MM.1S (cell line): ENCODE results near the gene ZNF516.

ENCODE experiments used
- DNase-seq: peaks from one replicate; pipeline ENCODE4 v3.0.0-alpha.2; 2015
- H2AFZ ChIP-seq: fragments of 300-600 bp; sonication (generic); 2 replicates; pipeline ENCODE4 v1.6.0; 2016; ENCODE audit warnings: antibody characterized with exemption, low read length
- H3F3A ChIP-seq: fragments of 300-600 bp; sonication (generic); 2 replicates; pipeline ENCODE4 v1.6.1; 2016; ENCODE audit warnings: mild to moderate bottlenecking, antibody characterized with exemption, low read length, moderate library complexity, mixed read lengths; ENCODE audit not compliant: insufficient read depth
- H3K27ac ChIP-seq: fragments of 300-600 bp; sonication (generic); 2 replicates; pipeline ENCODE4 v1.5.1; 2016; ENCODE audit warnings: mild to moderate bottlenecking, low read length
- H3K27me3 ChIP-seq: fragments of 300-600 bp; sonication (generic); replicated peaks from 2 replicates; pipeline ENCODE4 v1.6.0; 2016; ENCODE audit warnings: low read length; ENCODE audit not compliant: insufficient read depth
- H3K36me3 ChIP-seq: fragments of 300-600 bp; sonication (generic); replicated peaks from 2 replicates; pipeline ENCODE4 v1.6.1; 2016; ENCODE audit warnings: mild to moderate bottlenecking, low read length, mixed read lengths; ENCODE audit not compliant: insufficient read depth
- H3K4me1 ChIP-seq: fragments of 300-600 bp; sonication (generic); 2 replicates; pipeline ENCODE4 v1.6.1; 2016; ENCODE audit warnings: low read length, mixed read lengths
- H3K4me2 ChIP-seq: fragments of 300-600 bp; sonication (generic); 2 replicates; pipeline ENCODE4 v1.6.0; 2016; ENCODE audit warnings: low read depth, low read length
- H3K4me3 ChIP-seq: fragments of 300-600 bp; sonication (generic); 2 replicates; pipeline ENCODE4 v1.5.1; 2016; ENCODE audit warnings: low read length, mixed read lengths
- H3K79me2 ChIP-seq: fragments of 300-600 bp; sonication (generic); 2 replicates; pipeline ENCODE4 v1.6.1; 2016; ENCODE audit warnings: mixed run types, low read length, mixed read lengths
- H3K9ac ChIP-seq: fragments of 300-600 bp; sonication (generic); 2 replicates; pipeline ENCODE4 v1.6.1; 2016; ENCODE audit warnings: low read length, mixed read lengths
- H3K9me2 ChIP-seq: fragments of 300-600 bp; sonication (generic); replicated peaks from 2 replicates; pipeline ENCODE4 v1.6.1; 2016; ENCODE audit warnings: mild to moderate bottlenecking, low read length, mixed read lengths; ENCODE audit not compliant: insufficient read depth
- H3K9me3 ChIP-seq: fragments of 300-600 bp; sonication (generic); replicated peaks from 2 replicates; pipeline ENCODE4 v1.6.1; 2016; ENCODE audit warnings: mild to moderate bottlenecking, low read length, mixed read lengths; ENCODE audit not compliant: insufficient read depth
- H4K20me1 ChIP-seq: fragments of 300-600 bp; sonication (generic); 2 replicates; pipeline ENCODE4 v1.6.1; 2016; ENCODE audit warnings: mild to moderate bottlenecking, low read length, moderate library complexity, mixed read lengths; ENCODE audit not compliant: insufficient read depth
- EZH2 ChIP-seq: fragments of 300-600 bp; sonication (generic); optimal IDR thresholded peaks from 2 replicates; pipeline ENCODE3; 2017; ENCODE audit warnings: low read depth, mild to moderate bottlenecking, antibody characterized with exemption, low read length, mixed read lengths
- EZH2phosphoT487 ChIP-seq: fragments of 300-600 bp; sonication (generic); IDR thresholded peaks from 2 replicates; pipeline ENCODE4 v1.6.1; 2018; ENCODE audit warnings: antibody characterized with exemption, low read length
- TF ChIP-seq, protein P1 (sequence below): fragments of 300-600 bp; sonication (generic); IDR thresholded peaks from 2 replicates; pipeline ENCODE4 v1.5.1; 2016; ENCODE audit warnings: antibody characterized with exemption, low read length, mixed read lengths

The ZNF516 gene

DNA sequence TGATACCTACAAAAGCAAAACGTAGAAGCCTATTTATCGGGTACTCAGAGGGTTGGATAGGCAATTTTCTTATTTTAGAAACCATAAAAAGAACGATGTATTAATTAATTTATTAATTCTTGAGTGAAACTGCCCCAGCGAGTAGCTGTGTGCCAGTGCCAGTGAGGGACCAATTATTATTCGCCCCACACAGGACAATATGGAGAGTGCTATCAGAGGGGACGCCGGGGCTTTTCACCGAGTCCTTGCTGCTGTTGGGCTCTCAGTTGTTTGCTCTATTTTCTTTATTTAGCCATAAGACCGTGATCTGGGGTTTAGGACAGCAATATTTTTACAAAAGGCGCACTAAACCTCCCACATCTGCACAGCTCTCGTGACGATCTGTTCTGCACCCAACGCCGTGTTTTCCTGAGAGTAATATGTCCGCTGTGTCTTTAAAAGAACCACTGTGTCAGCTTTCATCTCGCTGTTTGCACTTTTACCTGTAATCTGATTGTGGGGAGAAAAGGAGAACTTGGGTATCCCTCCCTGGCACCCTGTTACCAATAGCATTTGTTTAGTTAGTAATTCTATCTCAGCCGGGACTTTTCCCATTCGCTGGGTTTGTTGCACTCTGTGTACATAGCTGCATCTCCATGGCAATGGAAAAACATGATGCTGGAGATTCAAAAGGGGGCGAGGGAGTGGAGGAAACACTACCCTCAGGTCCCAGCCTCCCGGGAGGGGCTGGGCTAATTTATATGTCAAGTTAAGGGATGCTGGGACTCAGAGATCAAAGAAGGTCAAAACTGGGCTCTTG, 30.1 kb upstream of the ZNF516 start:
- DNase-seq = peak; percentile 37
- peak overlapping the region; percentile 57 for H3K4me3 ChIP-seq
- H3K4me2 ChIP-seq = peak overlapping the region; percentile 64
- H3F3A ChIP-seq = no peaks in the 10 kb centered on the region
- peak overlapping the region; percentile 46 for H3K9ac ChIP-seq
- TF ChIP-seq EZH2phosphoT487 (no peak), EZH2 (no peak)
- TF ChIP-seq, protein P1, sequence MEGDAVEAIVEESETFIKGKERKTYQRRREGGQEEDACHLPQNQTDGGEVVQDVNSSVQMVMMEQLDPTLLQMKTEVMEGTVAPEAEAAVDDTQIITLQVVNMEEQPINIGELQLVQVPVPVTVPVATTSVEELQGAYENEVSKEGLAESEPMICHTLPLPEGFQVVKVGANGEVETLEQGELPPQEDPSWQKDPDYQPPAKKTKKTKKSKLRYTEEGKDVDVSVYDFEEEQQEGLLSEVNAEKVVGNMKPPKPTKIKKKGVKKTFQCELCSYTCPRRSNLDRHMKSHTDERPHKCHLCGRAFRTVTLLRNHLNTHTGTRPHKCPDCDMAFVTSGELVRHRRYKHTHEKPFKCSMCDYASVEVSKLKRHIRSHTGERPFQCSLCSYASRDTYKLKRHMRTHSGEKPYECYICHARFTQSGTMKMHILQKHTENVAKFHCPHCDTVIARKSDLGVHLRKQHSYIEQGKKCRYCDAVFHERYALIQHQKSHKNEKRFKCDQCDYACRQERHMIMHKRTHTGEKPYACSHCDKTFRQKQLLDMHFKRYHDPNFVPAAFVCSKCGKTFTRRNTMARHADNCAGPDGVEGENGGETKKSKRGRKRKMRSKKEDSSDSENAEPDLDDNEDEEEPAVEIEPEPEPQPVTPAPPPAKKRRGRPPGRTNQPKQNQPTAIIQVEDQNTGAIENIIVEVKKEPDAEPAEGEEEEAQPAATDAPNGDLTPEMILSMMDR = no peak
- H3K9me2 ChIP-seq = no peaks in the 10 kb centered on the region
- H3K36me3 ChIP-seq = no peaks in the 10 kb centered on the region
- H3K79me2 ChIP-seq = no peaks in the 10 kb centered on the region
- peak overlapping the region; percentile 65 for H2AFZ ChIP-seq
- H3K27ac ChIP-seq = peak overlapping the region; percentile 44; the same call in 1 of the 2 replicates
- H3K4me1 ChIP-seq = no peaks in the 10 kb centered on the region
- H3K9me3 ChIP-seq = no peaks in the 10 kb centered on the region
- no peaks in the 10 kb centered on the region for H4K20me1 ChIP-seq
- no peaks in the 10 kb centered on the region for H3K27me3 ChIP-seq

DNA sequence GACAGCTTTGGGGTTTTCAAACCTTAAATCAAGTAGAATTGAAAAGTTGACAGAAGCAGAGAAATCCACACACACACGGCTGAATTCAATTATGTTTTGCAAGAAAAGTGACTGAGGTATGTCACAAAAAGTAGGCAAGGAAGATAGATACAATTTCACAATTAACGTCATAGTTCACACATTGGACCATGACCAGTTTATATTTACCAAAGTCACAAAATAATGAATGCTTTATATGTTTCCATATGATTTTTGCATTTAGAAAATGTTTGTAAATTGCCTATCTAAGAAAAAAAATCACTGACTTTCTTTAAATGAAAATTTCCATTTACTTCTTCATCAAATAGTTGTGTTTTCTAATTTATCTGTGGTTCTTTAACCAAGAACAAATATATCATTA, 29.4 kb upstream of the ZNF516 start:
- no peak overlapping the region for H3K27ac ChIP-seq
- no peaks in the 10 kb centered on the region for H3K4me1 ChIP-seq
- no peaks in the 10 kb centered on the region for H3K27me3 ChIP-seq
- no peak overlapping the region for H3K9ac ChIP-seq
- H3K9me3 ChIP-seq = no peaks in the 10 kb centered on the region
- TF ChIP-seq, protein P1 = no peak
- TF ChIP-seq EZH2phosphoT487 = no peak
- H3K4me2 ChIP-seq = peak overlapping the region; percentile 64; the same call in 1 of the 2 replicates
- H2AFZ ChIP-seq = no peak overlapping the region
- H3K36me3 ChIP-seq = no peaks in the 10 kb centered on the region
- H3K79me2 ChIP-seq = no peaks in the 10 kb centered on the region
- no peak overlapping the region for H3K4me3 ChIP-seq
- no peaks in the 10 kb centered on the region for H3K9me2 ChIP-seq
- no peak for DNase-seq
- no peaks in the 10 kb centered on the region for H4K20me1 ChIP-seq
- no peaks in the 10 kb centered on the region for H3F3A ChIP-seq

DNA sequence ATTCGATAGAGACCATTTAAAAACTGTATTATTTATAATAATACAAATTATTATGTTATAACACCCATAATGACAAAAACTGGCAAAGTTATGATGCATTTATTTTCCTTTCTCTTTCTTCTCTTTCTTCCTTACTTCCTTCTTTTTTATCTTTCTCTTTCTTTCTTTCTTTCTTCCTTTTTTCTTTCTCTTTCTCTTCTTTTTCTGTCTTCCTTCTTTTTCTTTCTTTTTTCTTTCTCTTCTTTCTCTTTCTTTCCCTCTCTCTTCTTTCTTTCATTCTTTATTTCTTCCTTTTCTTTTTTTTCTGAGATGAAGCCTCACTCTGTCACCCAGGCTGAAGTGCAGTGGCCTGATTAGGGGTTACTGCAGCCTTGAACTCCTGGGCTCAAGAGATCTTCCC, 27.5 kb upstream of the ZNF516 start:
- no peaks in the 10 kb centered on the region for H3K4me1 ChIP-seq
- no peaks in the 10 kb centered on the region for H4K20me1 ChIP-seq
- no peak overlapping the region for H2AFZ ChIP-seq
- TF ChIP-seq, protein P1 = no peak
- TF ChIP-seq EZH2 (no peak), EZH2phosphoT487 (no peak)
- no peak for DNase-seq
- H3K27ac ChIP-seq = no peak overlapping the region
- no peaks in the 10 kb centered on the region for H3K36me3 ChIP-seq
- no peak overlapping the region for H3K9ac ChIP-seq
- no peak overlapping the region for H3K4me3 ChIP-seq
- no peaks in the 10 kb centered on the region for H3K9me3 ChIP-seq
- H3K9me2 ChIP-seq = no peaks in the 10 kb centered on the region
- no peaks in the 10 kb centered on the region for H3K27me3 ChIP-seq
- no peak overlapping the region for H3K4me2 ChIP-seq
- H3K79me2 ChIP-seq = no peaks in the 10 kb centered on the region
- H3F3A ChIP-seq = no peaks in the 10 kb centered on the region
